Prostate gland (tissue), 2 donors: Measurements from ENCODE around the gene DNAJC27. TPM values are rescaled to one million over a fixed set of nuclear protein-coding genes. Genes with fewer than 3 reads are reported as not detected.

Experiments
- DNase-seq: peaks from one replicate; pipeline ENCODE4 v3.0.0-alpha.2; 2019; ENCODE audit warnings: low spot score
- H3K27ac ChIP-seq, 2 donors: fragments of 200-600 bp; sonication (generic); 2 replicates each; pipeline ENCODE4 v1.5.1; 2017 to 2019
- H3K27me3 ChIP-seq: fragments of 200-600 bp; sonication (generic); replicated peaks from 2 replicates; pipeline ENCODE4 v1.5.1; 2019; ENCODE audit not compliant: insufficient read depth
- H3K36me3 ChIP-seq, 2 donors: fragments of 200-600 bp; sonication (generic); 1 replicate in 1 of 2; 2 replicates in 1 of 2; pipeline versions ENCODE4 v1.5.1 to v1.8.1; 2017 to 2019
- H3K4me1 ChIP-seq: fragments of 200-600 bp; sonication (generic); replicated peaks from 2 replicates; pipeline ENCODE4 v1.5.1; 2019
- H3K4me3 ChIP-seq, 2 donors: fragments of 200-600 bp; sonication (generic); 2 replicates each; pipeline ENCODE4 v1.5.1; 2017 to 2019
- H3K9me3 ChIP-seq: fragments of 200-600 bp; sonication (generic); 2 replicates; pipeline ENCODE4 v1.5.1; 2017
- POLR2A ChIP-seq: fragments of 450-650 bp; IDR thresholded peaks from one replicate; pipeline ENCODE4 v1.6.1; 2016; ENCODE audit warnings: antibody characterized with exemption, mild to moderate bottlenecking
- POLR2AphosphoS5 ChIP-seq: sonication (generic); formaldehyde crosslinking; IDR thresholded peaks from one replicate; pipeline ENCODE4 v1.6.1; 2017; ENCODE audit warnings: antibody characterized with exemption
- WGBS: methylation state at CpG from one replicate; pipeline ENCODE4 v1.1.5; 2018; 5-methylcytosine and 5-hydroxymethylcytosine counted together
- intact Hi-C: fragments of 100-400 bp; cut with DNase I; formaldehyde crosslinking; loops from one replicate; pipeline ENCODE4 v1.14.2; 2022
- total RNA-seq, 2 donors: library from RNA; depleted of rRNA; stranded (reverse); fragments of >200 nt; gene quantifications; one replicate each; pipeline ENCODE4 v1.1.0, GENCODE V29; 2016
- TF ChIP-seq, protein P1 (sequence below), 4 experiments: fragments of 200-600 bp in 2 of 4; fragments of 450-650 bp in 2 of 4; sonication (generic) in 2 of 4; IDR thresholded peaks; 1 replicate in 3 of 4; 2 replicates in 1 of 4; pipeline ENCODE4 v1.5.1; 2016 to 2019; ENCODE audit warnings: antibody characterized with exemption in 4 of 4, mild to moderate bottlenecking in 2 of 4, moderate library complexity in 2 of 4

The DNAJC27 gene
- total RNA-seq, 2 donors from 2014 or later, result 3.0 to 9.2 TPM

DNA sequence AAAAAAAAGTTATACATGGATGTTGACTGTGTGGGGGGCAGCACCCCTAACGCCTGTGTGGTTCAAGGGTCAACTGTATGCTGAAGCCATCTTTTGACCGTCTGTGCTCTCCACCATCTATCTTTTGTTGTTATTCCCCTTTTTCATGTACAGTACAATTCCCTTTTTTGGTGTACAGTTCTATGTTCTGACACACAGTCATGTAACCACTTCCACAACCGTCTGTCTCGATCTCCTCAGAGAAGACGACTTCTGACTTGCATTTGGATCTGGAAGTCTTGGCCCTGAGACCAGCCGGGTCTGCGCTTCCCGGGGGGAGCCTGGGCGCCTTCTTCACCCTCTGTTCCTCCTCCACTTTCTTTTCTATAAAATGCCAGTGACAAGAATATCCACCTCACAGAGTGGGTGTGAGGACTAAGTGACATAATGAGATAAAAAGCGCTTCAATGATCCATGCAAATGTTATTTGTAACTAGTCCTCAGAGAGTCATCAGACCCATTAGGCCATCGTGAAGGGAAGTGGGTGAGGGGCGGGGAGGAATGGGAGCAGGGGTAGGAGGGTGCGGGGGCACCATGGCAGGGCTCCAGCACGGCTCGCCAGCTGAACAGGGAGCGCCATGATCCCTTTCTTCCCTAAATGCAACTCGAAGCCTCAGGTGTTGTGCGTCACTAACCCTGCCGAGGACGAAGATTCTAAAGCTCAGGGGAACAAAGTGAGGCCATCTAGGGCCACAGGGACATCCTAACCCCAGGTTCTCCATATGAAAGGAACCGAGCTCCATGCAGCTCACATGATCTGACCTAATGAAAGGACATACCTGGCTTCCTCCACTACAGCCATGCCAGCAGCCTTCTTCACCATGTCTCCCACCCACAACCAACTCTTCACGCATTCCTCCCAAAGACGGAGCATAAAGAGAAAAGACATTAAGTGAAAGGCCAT is 68.3 kb downstream of the DNAJC27 start:
- Histone ChIP-seq H3K9me3 (no peaks in the 10 kb centered on the region), H3K4me1 (no peaks in the 10 kb centered on the region), H3K27me3 (no peaks in the 10 kb centered on the region), H3K4me3 (no peak overlapping the region), H3K36me3 (no peaks in the 10 kb centered on the region), H3K27ac (no peak overlapping the region)
- WGBS, result 92% methylated on average over 23 of the region's 23 CpGs
- no peak for DNase-seq
- TF ChIP-seq POLR2A, result no peak
- TF ChIP-seq POLR2AphosphoS5, result no peak
- TF ChIP-seq, protein P1, sequence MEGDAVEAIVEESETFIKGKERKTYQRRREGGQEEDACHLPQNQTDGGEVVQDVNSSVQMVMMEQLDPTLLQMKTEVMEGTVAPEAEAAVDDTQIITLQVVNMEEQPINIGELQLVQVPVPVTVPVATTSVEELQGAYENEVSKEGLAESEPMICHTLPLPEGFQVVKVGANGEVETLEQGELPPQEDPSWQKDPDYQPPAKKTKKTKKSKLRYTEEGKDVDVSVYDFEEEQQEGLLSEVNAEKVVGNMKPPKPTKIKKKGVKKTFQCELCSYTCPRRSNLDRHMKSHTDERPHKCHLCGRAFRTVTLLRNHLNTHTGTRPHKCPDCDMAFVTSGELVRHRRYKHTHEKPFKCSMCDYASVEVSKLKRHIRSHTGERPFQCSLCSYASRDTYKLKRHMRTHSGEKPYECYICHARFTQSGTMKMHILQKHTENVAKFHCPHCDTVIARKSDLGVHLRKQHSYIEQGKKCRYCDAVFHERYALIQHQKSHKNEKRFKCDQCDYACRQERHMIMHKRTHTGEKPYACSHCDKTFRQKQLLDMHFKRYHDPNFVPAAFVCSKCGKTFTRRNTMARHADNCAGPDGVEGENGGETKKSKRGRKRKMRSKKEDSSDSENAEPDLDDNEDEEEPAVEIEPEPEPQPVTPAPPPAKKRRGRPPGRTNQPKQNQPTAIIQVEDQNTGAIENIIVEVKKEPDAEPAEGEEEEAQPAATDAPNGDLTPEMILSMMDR (IDR thresholded peaks at IDR 0.05), result no peak
- intact Hi-C loops, result no loop called here

DNA sequence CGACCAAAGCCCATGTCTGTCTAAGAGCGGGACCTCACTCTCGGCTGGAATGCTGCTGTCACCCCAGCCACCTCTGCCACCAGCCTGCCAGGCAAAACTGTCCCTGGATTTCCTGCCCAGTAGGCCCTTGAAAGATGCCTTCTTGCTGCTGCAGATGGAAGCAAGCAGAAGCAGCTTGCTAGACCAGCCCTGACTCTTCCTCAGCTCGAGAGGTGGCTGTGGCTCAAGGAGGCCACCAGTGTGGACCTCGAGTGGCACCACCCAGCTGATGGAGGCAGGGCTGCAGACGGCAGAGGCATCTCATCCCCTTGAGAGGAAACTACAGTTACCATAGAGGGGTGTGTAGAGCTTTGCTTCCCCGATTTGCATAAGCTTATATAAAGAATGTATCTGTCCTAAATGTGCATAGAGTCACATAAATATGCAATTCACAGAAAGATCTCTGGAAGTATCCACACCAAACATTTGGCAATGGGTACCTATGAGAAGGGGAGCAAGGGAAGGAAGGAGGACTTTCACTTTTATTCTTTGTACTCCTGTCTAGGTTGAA is 72.3 kb downstream of the DNAJC27 start:
- 90% methylated on average over 7 of the region's 7 CpGs for WGBS
- H3K9me3 ChIP-seq, result no peaks in the 10 kb centered on the region
- no peaks in the 10 kb centered on the region for H3K36me3 ChIP-seq
- no peak overlapping the region for H3K27ac ChIP-seq
- intact Hi-C loops, result no loop called here
- no peak for DNase-seq
- TF ChIP-seq, protein P1 (IDR thresholded peaks at IDR 0.05), result no peak
- no peak for TF ChIP-seq POLR2A
- no peak for TF ChIP-seq POLR2AphosphoS5
- no peak overlapping the region for H3K4me3 ChIP-seq
- H3K4me1 ChIP-seq, result no peaks in the 10 kb centered on the region
- no peaks in the 10 kb centered on the region for H3K27me3 ChIP-seq

DNA sequence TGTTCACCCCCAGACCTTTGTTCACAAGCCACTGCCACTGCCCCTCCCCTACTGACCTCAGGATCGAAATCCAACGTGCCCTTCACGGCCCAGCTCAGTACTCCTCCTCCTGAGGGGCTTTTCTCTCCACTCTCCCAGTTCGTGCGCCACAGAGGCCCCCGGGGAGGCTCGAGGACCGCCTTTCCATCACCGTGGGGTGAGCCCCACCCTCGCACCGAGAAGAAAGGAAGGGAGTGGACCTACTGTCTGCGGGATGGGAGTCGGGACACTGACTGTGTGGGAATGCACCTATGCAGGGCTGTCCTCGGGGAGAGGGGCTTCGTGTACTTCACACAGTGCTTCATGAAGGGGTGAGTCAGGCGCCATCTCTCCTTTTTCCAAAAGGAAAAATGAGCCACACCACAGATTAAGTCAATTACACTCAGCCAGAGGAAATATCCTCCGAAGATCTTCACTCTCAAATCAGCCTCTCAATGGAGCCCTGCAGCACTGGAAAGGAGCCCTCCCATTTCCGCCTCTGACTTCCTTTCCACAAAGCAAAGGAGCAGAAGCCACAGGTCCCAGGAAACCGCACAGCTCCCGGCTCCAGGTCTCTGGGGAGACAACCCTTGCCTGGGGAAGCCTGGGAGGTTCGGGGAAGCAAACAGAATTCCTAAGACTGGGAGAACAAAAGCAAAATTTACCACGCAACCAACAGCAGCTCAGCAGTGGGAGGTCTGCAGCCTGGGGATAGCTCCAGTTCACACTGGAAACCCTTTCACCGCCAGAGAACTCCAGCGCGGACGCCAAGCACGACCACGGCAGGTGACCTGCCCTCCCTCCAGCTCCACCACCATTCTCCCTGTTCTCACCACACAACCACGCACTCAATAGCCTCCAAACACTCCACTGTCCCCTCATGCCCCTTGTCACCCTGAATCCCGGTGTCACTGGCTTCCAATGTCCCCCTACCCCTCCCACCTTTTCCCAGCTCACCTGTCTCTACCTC is 73.3 kb downstream of the DNAJC27 start:
- no peak for TF ChIP-seq POLR2A
- TF ChIP-seq POLR2AphosphoS5, result no peak
- TF ChIP-seq, protein P1 (IDR thresholded peaks at IDR 0.05), result no peak
- H3K4me3 ChIP-seq, result no peak overlapping the region

DNA sequence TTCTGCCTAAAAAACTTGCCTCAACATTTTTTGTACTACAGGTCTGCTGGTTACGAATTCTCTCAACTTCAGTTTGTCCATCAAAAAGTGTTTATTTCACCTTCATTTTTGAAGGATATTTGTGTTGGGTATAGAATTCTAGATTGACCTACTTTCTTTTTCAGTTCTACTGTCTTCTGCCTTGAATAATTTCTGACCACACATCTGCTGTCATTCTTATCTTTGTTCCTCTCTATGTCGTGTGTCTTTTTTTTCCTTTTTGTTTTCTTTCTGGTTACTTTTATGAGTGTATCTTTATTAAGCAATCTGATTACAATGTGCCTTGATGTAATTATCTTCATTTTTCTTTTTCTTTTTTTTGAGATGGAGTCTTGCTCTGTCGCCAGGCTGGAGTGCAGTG is 77.0 kb downstream of the DNAJC27 start:
- DNase-seq, result no peak
- 91% methylated on average over 3 of the region's 3 CpGs for WGBS
- H3K27ac ChIP-seq, result no peak overlapping the region
- H3K4me3 ChIP-seq, result no peak overlapping the region
- TF ChIP-seq POLR2AphosphoS5 (no peak), POLR2A (no peak)
- TF ChIP-seq, protein P1 (IDR thresholded peaks at IDR 0.05), result no peak
- intact Hi-C loops, result no loop called here
- H3K4me1 ChIP-seq, result no peaks in the 10 kb centered on the region
- no peaks in the 10 kb centered on the region for H3K9me3 ChIP-seq
- no peaks in the 10 kb centered on the region for H3K27me3 ChIP-seq
- no peaks in the 10 kb centered on the region for H3K36me3 ChIP-seq

More for the DNA sequence above, 73.3 kb downstream of the DNAJC27 start:
- Histone ChIP-seq H3K36me3 (no peaks in the 10 kb centered on the region), H3K27me3 (no peaks in the 10 kb centered on the region), H3K9me3 (no peaks in the 10 kb centered on the region), H3K4me1 (no peaks in the 10 kb centered on the region), H3K27ac (no peak overlapping the region)
- 92% methylated on average over 30 of the region's 30 CpGs for WGBS
- intact Hi-C loops, result no loop called here
- DNase-seq, result no peak
